Activated CD8-positive, alpha-beta memory T cell treated with anti-CD3 and anti-CD28 coated beads, Interleukin-2, amount 50 U/mL, for 1 hour (primary cell): ENCODE data around the gene NCLN.
"Not testable (repeated sequence)": the region's sequence is repeated elsewhere in the genome, so short reads cannot be mapped to it uniquely, and the experiment has no call there.

Source experiments
- DNase-seq: peaks from one replicate; pipeline ENCODE4 v3.0.0-alpha.2; 2020; ENCODE audit errors: extremely low read depth

The NCLN gene

DNA sequence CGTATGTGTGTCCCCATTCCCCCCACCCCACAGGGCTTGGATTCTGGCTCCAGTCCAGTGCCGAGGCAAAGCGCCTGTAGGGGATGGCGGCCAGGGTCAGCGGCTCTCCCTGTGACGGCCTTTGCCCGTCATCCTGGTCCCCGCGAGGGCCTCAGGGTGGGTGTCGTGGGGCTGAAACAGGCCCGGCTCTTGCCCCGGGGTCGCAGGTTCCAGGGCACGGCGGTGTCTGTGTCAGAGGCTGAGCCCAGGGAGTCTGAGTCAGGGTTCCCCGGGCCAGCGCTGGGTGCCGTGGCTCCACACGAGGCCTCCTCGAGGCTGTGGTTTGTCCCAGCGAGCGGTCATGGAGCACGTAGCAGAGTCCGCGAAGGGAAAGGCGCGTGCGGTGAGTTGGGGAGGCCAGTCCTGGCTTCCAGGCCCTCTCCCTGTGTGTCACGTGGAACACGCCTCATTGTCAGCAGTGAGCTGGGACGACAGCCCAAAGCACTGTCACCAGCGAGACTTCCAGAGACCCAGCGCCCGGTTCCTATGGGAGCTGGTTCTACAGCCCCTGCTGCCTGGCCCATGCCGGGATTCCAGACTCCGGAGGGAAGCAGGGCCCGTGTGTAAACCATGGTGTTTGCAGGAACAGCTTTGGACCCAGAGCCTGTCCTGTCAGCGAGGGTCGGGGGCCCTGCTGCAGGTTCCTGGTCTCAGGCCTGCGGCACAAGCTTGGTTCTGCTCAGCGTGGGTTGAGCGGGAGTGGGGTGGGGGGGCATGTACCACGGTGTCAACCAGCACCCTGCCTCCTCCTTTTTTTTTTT lies 13.4 kb downstream of the NCLN start:
- DNase-seq = no peak

DNA sequence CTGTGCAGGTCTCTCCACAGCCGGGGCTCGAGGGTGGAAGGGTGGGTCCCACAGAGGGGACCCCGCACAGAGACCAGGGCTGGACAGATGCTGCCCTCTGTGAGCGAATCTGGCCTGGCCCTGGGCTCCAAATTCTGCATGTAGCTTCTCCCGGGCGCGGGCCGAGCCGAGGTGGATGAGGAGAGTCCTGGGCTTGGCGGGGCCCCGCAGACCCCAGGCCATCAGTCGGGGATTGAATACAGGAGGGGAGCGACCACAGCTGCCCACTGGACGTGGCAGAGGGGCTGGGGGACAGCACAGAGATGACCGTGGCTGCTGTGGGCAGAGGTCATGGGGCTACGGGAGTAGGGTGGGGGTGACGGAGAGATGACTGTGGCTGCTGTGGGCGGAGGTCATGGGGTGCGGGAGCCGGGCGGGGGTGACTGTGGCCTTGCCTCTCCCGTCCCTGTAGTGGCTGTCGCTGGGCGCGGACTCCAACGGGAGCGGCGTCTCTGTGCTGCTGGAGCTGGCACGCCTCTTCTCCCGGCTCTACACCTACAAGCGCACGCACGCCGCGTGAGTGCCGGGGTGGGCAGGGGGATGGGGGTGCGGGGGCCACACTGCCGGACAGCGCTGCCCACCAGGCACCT lies 15.5 kb downstream of the NCLN start:
- DNase-seq = no peak

DNA sequence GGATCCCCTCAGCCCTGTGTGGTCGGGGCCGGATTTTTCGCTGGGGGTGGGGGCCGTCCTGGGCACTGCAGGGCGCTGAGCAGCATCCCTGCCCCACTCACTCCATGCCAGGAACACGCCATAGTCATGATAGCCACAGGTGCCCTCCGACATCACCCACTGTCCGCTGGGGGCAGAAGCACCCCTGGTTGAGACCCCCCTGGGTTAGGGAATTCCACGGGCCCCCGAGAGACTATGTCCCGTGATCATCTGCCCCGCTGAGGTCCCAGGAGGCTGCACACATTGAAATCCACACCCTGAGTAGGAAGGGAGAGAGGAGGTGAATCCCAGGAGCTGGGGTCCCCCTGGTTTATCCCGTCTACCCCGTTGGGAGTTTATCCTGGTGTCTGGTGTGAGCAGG lies 16.2 kb downstream of the NCLN start:
- no peak for DNase-seq

DNA sequence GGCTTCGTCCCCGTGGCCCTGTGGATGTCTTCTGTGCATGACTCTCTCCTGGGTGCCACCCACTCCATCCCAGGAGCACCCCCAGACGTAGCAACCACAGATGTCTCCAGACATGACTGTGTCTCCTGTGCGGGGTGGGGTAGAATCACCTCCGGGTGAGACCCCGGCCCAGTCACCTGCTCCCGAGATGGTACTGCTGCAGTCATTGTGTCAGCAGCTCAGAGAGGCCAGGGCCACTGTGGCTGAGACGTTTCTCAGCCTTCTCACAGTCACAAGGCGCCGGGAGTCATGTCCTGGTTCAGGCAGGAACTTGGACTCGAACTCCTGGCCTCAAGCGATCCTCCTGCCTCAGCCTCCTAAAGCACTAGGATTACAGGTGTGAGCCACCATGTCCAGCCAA lies 16.6 kb downstream of the NCLN start:
- DNase-seq = no peak

DNA sequence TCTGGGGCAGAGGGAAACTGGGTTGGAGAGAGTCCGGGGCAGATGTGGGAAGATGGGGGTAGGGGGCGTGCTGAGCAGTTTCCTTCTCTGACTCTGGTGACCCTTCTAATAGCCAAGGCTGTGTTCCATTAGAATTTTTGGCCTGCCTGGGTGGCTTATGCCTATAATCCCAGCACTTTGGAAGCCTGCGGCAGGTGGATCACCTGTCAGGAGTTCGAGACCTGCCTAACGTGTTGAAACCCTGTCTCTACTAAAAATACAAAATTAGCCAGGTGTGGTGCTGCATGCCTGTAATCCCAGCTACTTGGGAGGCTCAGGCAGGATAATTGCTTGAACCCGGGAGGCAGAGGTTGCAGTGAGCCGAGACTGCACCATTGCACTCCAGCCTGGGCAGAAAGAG lies 17.2 kb downstream of the NCLN start:
- not testable (repeated sequence) for DNase-seq

DNA sequence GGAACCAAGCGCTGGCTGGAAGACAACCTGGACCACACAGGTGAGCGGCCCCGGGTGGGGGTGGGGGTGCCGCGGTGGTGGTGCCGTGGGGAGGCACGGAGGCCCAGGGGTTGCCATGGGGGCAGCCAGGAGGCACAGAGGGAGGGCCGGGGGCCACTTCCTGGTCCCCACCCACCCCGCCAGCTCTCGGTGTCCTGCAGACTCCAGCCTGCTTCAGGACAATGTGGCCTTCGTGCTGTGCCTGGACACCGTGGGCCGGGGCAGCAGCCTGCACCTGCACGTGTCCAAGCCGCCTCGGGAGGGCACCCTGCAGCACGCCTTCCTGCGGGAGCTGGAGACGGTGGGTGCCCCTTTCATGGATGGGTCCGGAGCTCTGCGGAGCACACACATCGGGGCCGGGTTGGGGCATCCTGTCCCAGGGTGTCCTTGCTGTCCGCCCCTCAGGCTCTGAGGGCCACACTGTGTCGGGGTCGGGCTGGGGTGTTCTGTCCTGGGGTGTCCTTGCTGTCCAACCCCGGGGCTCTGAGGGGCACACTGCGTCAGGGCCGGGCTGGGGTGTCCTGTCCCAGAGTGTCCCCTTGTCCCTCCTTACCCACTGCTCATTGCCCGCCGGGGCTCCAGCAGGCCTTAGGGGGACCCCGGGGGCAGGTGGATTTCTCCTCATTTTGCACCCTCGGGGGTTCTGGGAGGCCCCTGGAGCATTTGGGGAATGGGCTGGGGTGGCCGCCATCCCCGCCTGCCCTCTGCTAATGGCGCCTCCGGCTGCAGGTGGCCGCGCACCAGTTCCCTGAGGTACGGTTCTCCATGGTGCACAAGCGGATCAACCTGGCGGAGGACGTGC lies 18.3 kb downstream of the NCLN start:
- no peak for DNase-seq

DNA sequence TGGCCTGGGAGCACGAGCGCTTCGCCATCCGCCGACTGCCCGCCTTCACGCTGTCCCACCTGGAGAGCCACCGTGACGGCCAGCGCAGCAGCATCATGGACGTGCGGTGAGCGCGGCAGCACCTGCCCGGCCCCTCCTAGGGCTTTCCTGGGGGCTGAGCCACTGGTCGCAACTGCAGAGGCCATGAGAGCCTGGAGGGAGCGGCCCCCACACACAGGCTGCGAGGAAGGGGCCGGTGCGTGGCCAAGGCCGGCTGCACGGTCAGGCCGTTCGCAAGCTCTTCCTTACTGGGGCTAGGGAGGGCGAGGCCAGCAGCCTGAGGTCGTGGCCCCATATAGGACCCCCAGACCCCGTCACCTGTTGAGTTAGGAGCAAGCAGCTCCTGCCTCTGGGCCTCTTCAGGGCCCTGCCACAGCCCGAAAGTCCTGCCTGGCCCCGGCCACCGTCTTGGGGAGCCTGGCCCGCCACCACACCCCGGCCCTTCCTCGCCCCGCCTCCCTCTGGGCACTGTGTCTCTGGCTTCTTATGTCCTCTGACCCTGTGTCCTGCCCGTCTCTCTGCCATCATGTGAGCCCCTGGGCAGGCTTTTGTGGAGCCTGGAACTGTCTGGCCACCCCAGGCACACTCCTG lies 19.0 kb downstream of the NCLN start:
- DNase-seq = no peak

DNA sequence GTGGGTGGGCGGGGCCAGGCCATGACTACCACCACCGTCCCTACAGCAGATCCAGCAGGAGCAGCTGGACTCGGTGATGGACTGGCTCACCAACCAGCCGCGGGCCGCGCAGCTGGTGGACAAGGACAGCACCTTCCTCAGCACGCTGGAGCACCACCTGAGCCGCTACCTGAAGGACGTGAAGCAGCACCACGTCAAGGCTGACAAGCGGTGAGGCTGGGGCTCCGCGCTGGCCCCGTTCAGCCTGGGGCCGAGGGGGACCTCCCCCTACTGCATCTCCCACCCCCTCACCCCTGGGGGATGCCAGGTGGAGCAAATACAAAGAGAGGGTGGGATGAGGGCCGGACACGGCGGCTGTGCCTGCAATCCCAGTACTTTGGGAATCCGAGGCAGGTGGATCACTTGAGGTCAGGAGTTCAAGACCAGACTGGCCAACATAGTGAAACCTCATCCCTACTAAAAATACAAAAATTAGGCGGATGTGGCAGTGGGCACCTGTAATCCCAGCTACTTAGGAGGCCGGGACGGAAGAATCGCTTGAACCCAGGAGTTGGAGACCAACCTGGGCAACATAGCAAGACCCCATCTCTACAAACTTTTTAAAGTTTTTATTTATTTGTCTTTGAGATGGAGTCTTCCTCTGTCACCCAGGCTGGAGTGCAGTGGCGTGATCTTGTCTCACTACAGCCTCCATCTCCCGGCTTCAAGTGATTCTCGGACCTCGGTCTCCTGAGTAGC lies 20.7 kb downstream of the NCLN start:
- no peak for DNase-seq

DNA sequence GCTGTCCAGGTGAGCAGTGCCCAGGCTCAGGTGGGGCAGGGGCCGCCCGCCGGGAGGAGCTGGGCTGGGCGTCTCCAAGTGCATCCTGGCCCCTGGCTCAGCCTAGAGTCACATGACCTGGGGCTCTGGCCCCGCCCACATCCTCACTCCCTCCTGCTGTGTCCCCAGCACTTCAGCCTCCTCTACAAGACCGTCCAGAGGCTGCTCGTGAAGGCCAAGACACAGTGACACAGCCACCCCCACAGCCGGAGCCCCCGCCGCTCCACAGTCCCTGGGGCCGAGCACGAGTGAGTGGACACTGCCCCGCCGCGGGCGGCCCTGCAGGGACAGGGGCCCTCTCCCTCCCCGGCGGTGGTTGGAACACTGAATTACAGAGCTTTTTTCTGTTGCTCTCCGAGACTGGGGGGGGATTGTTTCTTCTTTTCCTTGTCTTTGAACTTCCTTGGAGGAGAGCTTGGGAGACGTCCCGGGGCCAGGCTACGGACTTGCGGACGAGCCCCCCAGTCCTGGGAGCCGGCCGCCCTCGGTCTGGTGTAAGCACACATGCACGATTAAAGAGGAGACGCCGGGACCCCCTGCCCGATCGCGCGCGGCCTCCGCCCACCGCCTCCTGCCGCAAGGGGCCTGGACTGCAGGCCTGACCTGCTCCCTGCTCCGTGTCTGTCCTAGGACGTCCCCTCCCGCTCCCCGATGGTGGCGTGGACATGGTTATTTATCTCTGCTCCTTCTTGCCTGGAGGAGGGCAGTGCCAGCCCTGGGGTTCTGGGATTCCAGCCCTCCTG lies 21.9 kb downstream of the NCLN start:
- no peak for DNase-seq

DNA sequence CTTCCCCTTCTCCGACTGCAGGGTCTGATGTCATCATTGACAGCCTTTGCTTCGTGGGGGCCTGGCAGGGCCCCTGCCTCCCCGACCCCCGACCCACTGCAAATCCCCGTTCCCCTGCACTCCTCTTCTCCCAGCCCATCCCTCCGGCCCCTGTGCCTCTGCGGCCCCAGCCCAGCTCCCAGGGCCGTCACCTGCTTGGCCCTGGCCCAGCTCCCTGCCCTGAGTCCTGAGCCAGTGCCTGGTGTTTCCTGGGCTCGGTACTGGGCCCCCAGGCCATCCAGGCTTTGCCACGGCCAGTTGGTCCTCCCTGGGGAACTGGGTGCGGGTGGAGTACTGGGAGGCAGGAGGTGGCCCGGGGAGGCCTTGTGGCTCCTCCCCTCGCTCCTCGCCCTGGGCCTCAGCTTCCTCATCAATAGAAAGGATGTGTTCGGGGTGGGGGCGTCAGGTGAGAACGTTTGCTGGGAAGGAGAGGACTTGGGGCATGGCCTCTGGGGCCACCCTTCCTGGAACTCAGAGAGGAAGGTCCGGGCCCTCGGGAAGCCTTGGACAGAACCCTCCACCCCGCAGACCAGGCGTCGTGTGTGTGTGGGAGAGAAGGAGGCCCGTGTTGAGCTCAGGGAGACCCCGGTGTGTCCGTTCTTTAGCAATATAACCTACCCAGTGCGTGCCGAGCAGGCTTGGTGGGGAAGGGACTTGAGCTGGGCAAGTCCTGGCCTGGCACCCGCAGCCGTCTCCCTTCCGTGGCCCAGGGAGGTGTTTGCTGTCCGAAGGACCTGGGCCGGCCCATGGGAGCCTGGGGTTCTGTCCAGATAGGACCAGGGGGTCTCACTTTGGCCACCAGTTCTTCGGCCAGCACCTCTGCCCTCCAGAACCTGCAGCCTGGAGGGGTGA lies 22.8 kb downstream of the NCLN start:
- DNase-seq = no peak

DNA sequence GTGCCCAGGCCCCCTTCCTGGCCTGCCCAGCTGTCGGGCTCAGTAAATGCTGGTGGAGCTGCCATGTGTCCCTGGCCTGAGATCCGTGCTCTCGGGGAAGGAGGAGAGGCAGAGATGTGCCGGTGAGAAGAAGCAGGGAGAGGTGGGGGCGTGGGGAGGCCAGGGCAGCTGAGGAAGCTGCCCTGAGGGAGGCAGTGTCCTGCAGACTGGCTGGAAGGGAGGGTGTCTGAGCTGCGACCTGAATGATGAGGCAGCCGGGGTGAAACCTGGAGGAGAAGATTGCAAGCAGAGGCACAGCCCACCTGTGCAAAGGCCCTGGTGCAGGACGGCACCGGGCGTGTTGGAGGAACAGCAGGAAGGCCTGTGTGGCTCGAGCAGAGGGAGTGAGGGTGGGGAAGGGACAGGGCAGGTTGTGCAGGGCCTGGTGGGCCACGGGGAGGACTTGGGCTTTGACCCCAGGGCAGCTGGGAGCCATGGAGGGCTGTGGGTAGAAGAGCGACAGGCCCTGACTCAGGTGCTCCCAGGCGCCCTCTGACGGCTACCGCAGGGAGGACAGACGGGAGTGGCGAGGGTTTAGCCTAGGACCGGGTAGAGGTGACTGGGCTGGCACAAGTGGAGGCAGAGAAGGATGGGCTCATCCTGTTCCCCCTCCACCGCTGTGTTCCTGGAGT lies 24.8 kb downstream of the NCLN start:
- no peak for DNase-seq

DNA sequence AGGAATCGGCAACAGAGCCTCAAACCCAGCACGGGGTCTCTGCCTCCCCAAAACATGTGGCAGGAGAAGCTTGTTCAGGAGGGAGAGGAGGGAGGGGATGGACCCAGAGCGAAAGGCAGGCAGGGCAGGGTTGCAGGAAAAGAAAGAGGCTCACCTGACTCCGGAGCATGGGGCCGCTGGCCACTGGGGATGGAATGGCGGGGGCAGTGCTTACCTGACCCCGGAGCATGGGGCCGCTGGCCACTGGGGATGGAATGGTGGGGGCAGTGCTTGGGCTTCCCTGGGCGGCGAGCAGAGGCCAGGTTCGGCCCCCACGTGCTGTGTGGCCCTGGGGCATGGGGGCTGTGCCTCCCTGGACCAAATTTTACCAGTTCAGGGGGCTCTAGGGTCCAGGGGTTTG lies 25.5 kb downstream of the NCLN start:
- DNase-seq = no peak

DNA sequence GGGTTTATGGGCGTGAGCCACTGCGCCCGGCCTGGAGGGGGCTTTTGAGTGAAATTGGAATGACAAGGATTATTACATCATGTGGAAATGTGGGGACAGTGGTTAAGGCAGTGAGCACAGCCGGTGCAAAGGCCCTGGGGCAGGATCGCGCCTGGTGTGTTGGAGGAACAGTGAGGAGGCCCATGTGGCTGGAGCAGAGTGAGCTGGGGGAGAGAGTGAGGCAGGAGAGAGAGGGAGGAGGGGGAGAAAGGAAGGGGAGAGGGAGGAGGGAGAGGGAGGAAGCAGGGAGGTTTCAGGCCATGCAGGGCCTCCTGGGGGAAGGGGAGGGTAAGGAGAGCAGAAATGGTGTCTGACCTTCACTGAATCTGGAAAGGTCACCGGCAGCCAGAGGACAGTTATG lies 27.4 kb downstream of the NCLN start:
- DNase-seq = no peak

DNA sequence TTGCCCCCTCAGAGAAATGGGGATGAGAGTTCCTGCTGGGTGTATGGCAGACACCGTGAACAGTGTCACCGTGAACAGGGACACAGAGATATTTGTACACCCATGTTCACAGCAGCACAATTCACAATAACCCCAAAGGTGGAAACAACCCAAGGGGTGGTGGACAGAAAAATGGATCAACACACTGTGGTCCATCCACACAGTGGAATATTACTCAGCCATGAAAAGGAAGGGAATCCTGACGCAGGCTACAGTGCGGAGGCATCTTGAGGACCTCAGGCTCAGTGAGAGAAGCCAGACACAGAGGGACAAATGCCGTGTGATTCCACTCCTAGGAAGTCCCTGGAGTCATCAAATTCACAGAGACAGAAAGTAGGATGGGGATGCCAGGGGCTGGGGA lies 31.1 kb downstream of the NCLN start:
- no peak for DNase-seq

DNA sequence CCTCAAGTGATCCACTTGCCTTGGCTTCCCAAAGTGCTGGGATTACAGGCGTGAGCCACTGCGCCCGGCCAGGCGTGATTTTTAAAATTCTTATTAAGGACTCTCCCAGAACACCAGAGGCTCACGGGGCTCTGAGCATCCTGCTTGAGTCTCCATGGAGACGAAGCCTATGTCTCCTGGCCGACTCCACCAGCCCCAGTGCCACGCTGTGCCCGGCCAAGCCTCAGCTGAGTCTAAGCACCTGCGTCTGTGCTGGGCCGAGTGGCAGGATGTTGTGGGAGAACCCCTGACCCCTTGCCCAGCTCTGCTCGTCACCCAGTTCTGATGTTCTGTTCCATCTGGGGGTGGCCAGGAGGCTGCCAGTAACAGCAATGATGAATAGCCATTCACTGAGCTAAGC lies 34.8 kb downstream of the NCLN start:
- DNase-seq = no peak

DNA sequence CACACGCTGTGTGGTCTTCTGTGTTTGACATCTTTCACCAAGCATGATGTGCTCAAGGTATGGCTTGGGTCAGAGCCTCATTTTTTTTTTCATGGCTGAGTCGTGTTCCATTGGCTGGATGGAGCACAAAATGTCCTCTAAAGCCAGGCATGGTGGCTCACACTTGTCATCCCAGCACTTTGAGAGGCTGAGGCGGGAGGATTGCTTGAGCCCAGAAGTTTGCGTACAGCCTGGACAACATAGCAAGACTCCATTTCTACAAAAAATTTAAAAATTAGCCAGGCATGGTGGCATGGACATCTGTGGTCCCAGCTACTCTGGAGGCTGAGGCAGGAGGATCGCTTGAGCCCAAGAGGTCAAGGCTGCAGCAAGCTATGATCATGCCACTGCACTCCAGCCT lies 35.8 kb downstream of the NCLN start:
- not testable (repeated sequence) for DNase-seq

DNA sequence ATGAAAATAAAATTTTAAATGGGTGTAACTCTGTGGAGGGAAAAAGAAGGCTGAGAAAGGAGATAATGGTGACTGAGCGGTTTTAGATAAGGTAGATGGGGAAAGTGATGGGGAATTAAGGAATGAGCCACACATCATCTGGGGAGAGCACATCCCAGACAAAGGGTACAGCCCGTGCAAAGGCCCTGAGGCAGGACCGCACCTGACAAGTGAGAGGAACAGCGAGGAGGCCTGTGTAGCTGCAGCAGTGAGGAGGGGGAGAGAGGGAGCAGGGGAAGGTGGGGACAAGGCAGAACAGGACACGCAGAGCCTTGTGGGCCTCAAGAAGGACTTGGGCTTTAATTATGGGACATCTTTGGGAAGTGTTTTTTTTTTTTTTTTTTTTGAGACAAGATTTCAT lies 37.0 kb downstream of the NCLN start:
- DNase-seq = no peak

DNA sequence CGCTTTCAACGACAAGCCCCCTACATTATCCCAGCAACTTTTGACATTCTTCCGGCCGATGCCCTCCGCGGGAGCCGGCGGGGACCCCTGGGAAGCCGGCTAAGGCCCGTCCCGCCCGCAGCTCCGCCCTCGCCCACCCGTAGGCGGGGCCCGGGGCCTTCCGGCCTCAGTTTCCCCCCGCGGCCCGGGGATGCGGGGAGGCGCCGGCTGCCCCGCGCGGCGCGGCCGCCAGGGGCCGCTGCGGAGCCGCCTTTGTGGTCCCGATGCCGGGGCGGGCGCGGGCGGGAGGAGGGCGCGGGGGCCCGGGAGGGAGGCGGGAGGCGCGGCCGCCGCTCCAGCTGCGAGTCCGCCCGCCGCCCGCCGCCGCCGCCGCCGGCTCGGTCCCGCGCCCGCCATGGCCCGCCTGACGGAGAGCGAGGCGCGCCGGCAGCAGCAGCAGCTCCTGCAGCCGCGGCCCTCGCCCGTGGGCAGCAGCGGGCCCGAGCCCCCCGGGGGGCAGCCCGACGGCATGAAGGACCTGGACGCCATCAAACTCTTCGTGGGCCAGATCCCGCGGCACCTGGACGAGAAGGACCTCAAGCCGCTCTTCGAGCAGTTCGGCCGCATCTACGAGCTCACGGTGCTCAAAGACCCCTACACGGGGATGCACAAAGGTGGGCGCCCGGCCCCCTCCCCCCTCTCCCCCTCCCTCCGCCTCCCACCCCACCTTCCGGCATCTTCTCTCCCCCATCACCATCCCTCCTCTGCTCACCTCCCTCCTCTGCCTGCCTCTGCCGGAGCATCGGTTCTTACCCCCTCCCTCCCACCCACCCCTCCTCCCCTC lies 38.8 kb downstream of the NCLN start, which contains the start of gene CELF5:
TSS of gene CELF5 (plus strand) at position 316 of the 823 bp plus-strand sequence. CDS start at position 395, 79 bp downstream.
- no peak for DNase-seq
